H1 (cell line): ENCODE results near the gene MAMSTR. TPM values are rescaled to one million over a fixed set of nuclear protein-coding genes. Genes with fewer than 3 reads are reported as not detected.

Experiments used
- CTCF ChIP-seq, 3 experiments: IDR thresholded peaks; 1 replicate in 2 of 3; 2 replicates in 1 of 3; pipeline versions ENCODE4 v1.5.1 to v1.6.1; 2011; ENCODE audit warnings: low read length in 3 of 3, mild to moderate bottlenecking in 3 of 3, inconsistent platforms in 2 of 3, low read depth in 1 of 3, moderate library complexity in 1 of 3; ENCODE audit not compliant: insufficient read depth in 1 of 3; ENCODE audit errors: control extremely low read depth in 1 of 3
- FOSL1 ChIP-seq: IDR thresholded peaks from 2 replicates; pipeline ENCODE4 v1.6.1; 2011; ENCODE audit warnings: mild to moderate bottlenecking, low read depth, low read length, moderate library complexity; ENCODE audit not compliant: insufficient read depth
- JUN ChIP-seq: IDR thresholded peaks from 2 replicates; pipeline ENCODE4 v1.6.1; 2011; ENCODE audit warnings: low read depth, mild to moderate bottlenecking, improper control_type of control experiment, low read length
- SP4 ChIP-seq: IDR thresholded peaks from 2 replicates; pipeline ENCODE4 v1.6.1; 2012; ENCODE audit warnings: low read length, inconsistent platforms
- polyA plus RNA-seq, 7 experiments: library from polyadenylated mRNA; depleted of rRNA in 3 of 7; stranded (reverse) in 5 of 7; unstranded in 2 of 7; fragments of >200 nt in 5 of 7; fragments of 200-250 nt in 2 of 7; gene quantifications; 1 replicate in 5 of 7; 2 replicates in 1 of 7; 4 replicates in 1 of 7; pipeline versions ENCODE4 v1.2.1 to v1.2.3, GENCODE V29; 2011 to 2013; ENCODE audit warnings: missing spikeins in 2 of 7, mixed read lengths in 2 of 7
- total RNA-seq: library from RNA; stranded (reverse); fragmentation: NEBNext Ultra II Directional; extraction: Animal tissue kit (Norgen Biotek cat#: 25700); gene quantifications from 2 replicates; pipeline ENCODE4 v1.2.1, GENCODE V29; 2021
- TF ChIP-seq, protein P1 (sequence below): IDR thresholded peaks from 2 replicates; pipeline ENCODE4 v1.6.1; 2012; ENCODE audit warnings: inconsistent platforms

The MAMSTR gene
- total and polyA plus RNA-seq, 2 of the 8 experiments (the other 6 are each of a cell fraction or from before 2014, with no cell fraction given), result 2.0 to 2.3 TPM

DNA sequence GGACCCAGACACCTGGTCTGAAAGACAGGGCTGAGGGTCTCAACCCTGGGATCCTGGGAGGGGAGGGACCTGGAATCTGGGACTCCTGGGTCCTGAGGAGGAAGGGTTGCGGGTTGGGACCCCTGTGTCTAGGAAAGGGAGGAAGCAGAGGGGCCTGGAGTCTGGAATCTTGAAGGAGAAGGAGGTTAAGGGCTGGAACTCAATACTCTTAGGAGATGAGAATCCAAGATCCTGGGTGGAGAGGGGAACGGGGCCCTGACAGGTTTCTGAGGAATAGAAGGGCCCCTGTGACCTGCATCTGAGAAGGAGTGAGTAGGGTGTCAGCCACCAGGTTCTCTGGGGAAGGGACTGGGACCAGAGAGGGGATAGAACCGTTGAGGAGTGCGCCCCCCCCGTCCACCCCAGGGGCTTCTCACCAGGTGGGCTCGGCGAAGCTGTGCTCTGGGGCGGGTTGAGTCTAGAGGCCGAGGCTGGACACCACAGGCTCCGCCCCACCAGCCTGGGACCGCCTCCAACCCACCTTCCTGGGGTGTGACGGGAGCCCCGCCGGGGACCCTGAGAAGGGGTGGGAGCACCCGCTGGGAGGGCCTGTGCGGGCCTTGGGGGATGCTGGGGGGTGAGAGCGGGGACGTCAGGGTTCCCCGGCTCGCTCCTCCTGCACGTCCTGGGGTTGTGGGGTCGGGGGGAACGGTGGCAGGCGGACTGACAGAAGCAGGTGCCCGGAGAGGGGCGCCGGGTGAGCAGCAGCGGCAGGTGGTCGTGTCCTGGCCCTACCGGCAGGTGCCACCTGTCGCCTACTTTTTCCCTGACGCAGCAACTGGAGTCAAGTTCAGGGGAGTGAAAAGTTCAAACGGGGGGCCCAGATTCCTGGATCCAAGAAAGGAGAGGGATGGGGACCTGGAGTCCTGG, at the start of gene MAMSTR (continued):
- no peak for TF ChIP-seq CTCF (IDR thresholded peaks at IDR 0.05; ENCODE audit: control extremely low read depth in 1 of 3, insufficient read depth in 1 of 3, low read depth in 1 of 3, low read length in 3 of 3)
- no peak for TF ChIP-seq SP4
- no peak for TF ChIP-seq JUN
- no peak for TF ChIP-seq FOSL1
- TF ChIP-seq, protein P1, sequence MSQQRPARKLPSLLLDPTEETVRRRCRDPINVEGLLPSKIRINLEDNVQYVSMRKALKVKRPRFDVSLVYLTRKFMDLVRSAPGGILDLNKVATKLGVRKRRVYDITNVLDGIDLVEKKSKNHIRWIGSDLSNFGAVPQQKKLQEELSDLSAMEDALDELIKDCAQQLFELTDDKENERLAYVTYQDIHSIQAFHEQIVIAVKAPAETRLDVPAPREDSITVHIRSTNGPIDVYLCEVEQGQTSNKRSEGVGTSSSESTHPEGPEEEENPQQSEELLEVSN, result no peak
